Putamen (tissue), 1 donor: ENCODE results near the gene ANTXR1.
A peak's percentile ranks its signal among the peaks of the same experiment; 100 is the strongest.

Source experiments
- DNase-seq: peaks from one replicate; pipeline ENCODE4 v3.0.0-alpha.2; 2016; ENCODE audit warnings: low spot score

ANTXR1 gene

GRCh38 chr2:69013142-69013839, at the start of gene ANTXR1:
Gene ANTXR1 (plus strand): TSS chr2:69013179. CDS start chr2:69013500, 321 bp downstream.
- DNase-seq, result no peak

- DNase-seq, result no peak
Observed at GRCh38 chr2:68964282-68964681, 48.7 kb upstream of the ANTXR1 start.

GRCh38 chr2:68968221-68968620, 44.8 kb upstream of the ANTXR1 start:
- no peak for DNase-seq

- no peak for DNase-seq
Observed at GRCh38 chr2:68969736-68970490, 43.1 kb upstream of the ANTXR1 start.

GRCh38 chr2:68970566-68971265, 42.3 kb upstream of the ANTXR1 start:
- no peak for DNase-seq

- DNase-seq, result no peak
Observed at GRCh38 chr2:68971591-68972231, 41.3 kb upstream of the ANTXR1 start.

- DNase-seq, result no peak
Observed at GRCh38 chr2:68974251-68974650, 38.7 kb upstream of the ANTXR1 start, which contains the start of gene GKN1. Gene GKN1 (plus strand): TSS chr2:68974636. CDS start chr2:68974678, 42 bp downstream.

- DNase-seq, result peak; percentile 13
Observed at GRCh38 chr2:68974946-68975665, 37.9 kb upstream of the ANTXR1 start.

GRCh38 chr2:68975844-68976243, 37.1 kb upstream of the ANTXR1 start:
- no peak for DNase-seq

GRCh38 chr2:68977453-68977852, 35.5 kb upstream of the ANTXR1 start:
- no peak for DNase-seq

- DNase-seq, result no peak
Observed at GRCh38 chr2:68978098-68978497, 34.9 kb upstream of the ANTXR1 start.

GRCh38 chr2:68980956-68981355, 32.0 kb upstream of the ANTXR1 start:
- no peak for DNase-seq

- DNase-seq, result no peak
Observed at GRCh38 chr2:68987021-68987503, 25.9 kb upstream of the ANTXR1 start.

GRCh38 chr2:68989035-68989434, 23.9 kb upstream of the ANTXR1 start:
- no peak for DNase-seq

- no peak for DNase-seq
Observed at GRCh38 chr2:68992341-68992740, 20.6 kb upstream of the ANTXR1 start.

GRCh38 chr2:68992933-68993332, 20.0 kb upstream of the ANTXR1 start:
- no peak for DNase-seq

GRCh38 chr2:68993660-68994059, 19.3 kb upstream of the ANTXR1 start:
- no peak for DNase-seq

- DNase-seq, result no peak
Observed at GRCh38 chr2:68994864-68995263, 18.1 kb upstream of the ANTXR1 start.

GRCh38 chr2:68995916-68996315, 17.1 kb upstream of the ANTXR1 start:
- DNase-seq, result no peak

- no peak for DNase-seq
Observed at GRCh38 chr2:68997401-68997800, 15.6 kb upstream of the ANTXR1 start.

- no peak for DNase-seq
Observed at GRCh38 chr2:69001879-69002278, 11.1 kb upstream of the ANTXR1 start.
